HEK293T (cell line): Measurements from ENCODE around the gene PDZD8.

Experiments
- CTCF ChIA-PET: fragments of 350-600 bp; formaldehyde crosslinking; extraction: SDS; loops from one replicate; lab custom pipeline; 2021; ENCODE audit warnings: antibody characterized with exemption, inconsistent platforms; lab: Yijun Ruan, JAX
- POLR2A ChIA-PET: fragments of 350-600 bp; formaldehyde crosslinking; extraction: SDS; loops from one replicate; lab custom pipeline; 2020; ENCODE audit warnings: antibody characterized with exemption, inconsistent platforms; lab: Yijun Ruan, JAX
- DNase-seq: peaks from one replicate; pipeline ENCODE4 v3.0.0; 2012; ENCODE audit warnings: mixed read lengths; ENCODE audit errors: extremely low spot score
- ARNT ChIP-seq: fragments of 450-650 bp; IDR thresholded peaks from 2 replicates; pipeline ENCODE4 v1.6.1; 2017; ENCODE audit warnings: mild to moderate bottlenecking
- BHLHE40 ChIP-seq: fragments of 450-650 bp; IDR thresholded peaks from 2 replicates; pipeline ENCODE4 v1.6.1; 2016; ENCODE audit warnings: mild to moderate bottlenecking, moderate library complexity, borderline replicate concordance
- CTBP1 ChIP-seq: fragments of 450-650 bp; IDR thresholded peaks from 2 replicates; pipeline ENCODE4 v1.6.1; 2016; ENCODE audit warnings: borderline replicate concordance
- ELF4 ChIP-seq: fragments of 450-650 bp; IDR thresholded peaks from 2 replicates; pipeline ENCODE4 v1.6.1; 2017; ENCODE audit warnings: antibody characterized with exemption
- FOXA1 ChIP-seq: fragments of 450-650 bp; IDR thresholded peaks from 2 replicates; pipeline ENCODE4 v1.6.1; 2016; ENCODE audit warnings: mild to moderate bottlenecking
- FOXK2 ChIP-seq: fragments of 450-650 bp; IDR thresholded peaks from 2 replicates; pipeline ENCODE4 v1.6.1; 2016; ENCODE audit warnings: mild to moderate bottlenecking
- FOXM1 ChIP-seq: fragments of 450-650 bp; IDR thresholded peaks from 2 replicates; pipeline ENCODE4 v1.6.1; 2017; ENCODE audit warnings: mild to moderate bottlenecking, borderline replicate concordance
- HDGF ChIP-seq: fragments of 450-650 bp; IDR thresholded peaks from 2 replicates; pipeline ENCODE4 v1.6.1; 2017; ENCODE audit warnings: antibody characterized with exemption, borderline replicate concordance
- L3MBTL2 ChIP-seq: fragments of 450-650 bp; conservative IDR thresholded peaks from 2 replicates; pipeline ENCODE4 v1.6.1; 2016; ENCODE audit warnings: mild to moderate bottlenecking
- LEF1 ChIP-seq: fragments of 450-650 bp; IDR thresholded peaks from 2 replicates; pipeline ENCODE4 v1.6.1; 2017; ENCODE audit warnings: mild to moderate bottlenecking, borderline replicate concordance
- NFRKB ChIP-seq: fragments of 450-650 bp; IDR thresholded peaks from 2 replicates; pipeline ENCODE4 v1.6.1; 2016; ENCODE audit warnings: mild to moderate bottlenecking, moderate library complexity
- PKNOX1 ChIP-seq: fragments of 450-650 bp; IDR thresholded peaks from 2 replicates; pipeline ENCODE4 v1.6.1; 2016
- SP1 ChIP-seq: fragments of 450-650 bp; IDR thresholded peaks from 2 replicates; pipeline ENCODE4 v1.6.1; 2017
- SUZ12 ChIP-seq: fragments of 450-650 bp; IDR thresholded peaks from 2 replicates; pipeline ENCODE4 v1.6.1; 2016; ENCODE audit warnings: mild to moderate bottlenecking
- TARDBP ChIP-seq: fragments of 450-650 bp; IDR thresholded peaks from 2 replicates; pipeline ENCODE4 v1.6.1; 2016
- ZNF384 ChIP-seq: fragments of 450-650 bp; IDR thresholded peaks from 2 replicates; pipeline ENCODE4 v1.6.1; 2016

The PDZD8 gene

GRCh38 chr10:117360016-117360415 is 15.2 kb downstream of the PDZD8 start:
- TF ChIP-seq LEF1: no peak
- POLR2A ChIA-PET: interaction anchor here (1.0 kb wide), 1 partner anchor 15 kb away, joined by 3 read pairs; no protein-coding TSS in a partner anchor
- no peak for DNase-seq
- CTCF ChIA-PET: interaction anchor here (0.6 to 1.4 kb wide), 2 partner anchors 143 to 1923 kb away, joined by 3 read pairs; no protein-coding TSS in a partner anchor

GRCh38 chr10:117355072-117355471 is 20.2 kb downstream of the PDZD8 start:
- no peak for DNase-seq
- ChIA-PET CTCF (interaction anchor here (0.9 kb wide), 1 partner anchor 37 kb away, joined by 3 read pairs; no protein-coding TSS in a partner anchor), POLR2A (interaction anchor here (0.8 kb wide), 1 partner anchor 19 kb away, joined by 3 read pairs; no protein-coding TSS in a partner anchor)
- TF ChIP-seq L3MBTL2 (no peak), FOXM1 (no peak), FOXK2 (no peak), PKNOX1 (no peak), SUZ12 (no peak), CTBP1 (no peak), ELF4 (no peak), HDGF (no peak), SP1 (no peak), ARNT (no peak)

GRCh38 chr10:117353684-117354083 is 21.6 kb downstream of the PDZD8 start:
- POLR2A ChIA-PET: no interaction called here
- TF ChIP-seq HDGF (no peak), FOXA1 (no peak), TARDBP (no peak), ELF4 (no peak), CTBP1 (no peak), NFRKB (no peak), FOXM1 (no peak), SP1 (no peak), PKNOX1 (no peak), ARNT (no peak), BHLHE40 (no peak), ZNF384 (no peak), FOXK2 (no peak), SUZ12 (no peak), LEF1 (no peak), L3MBTL2 (no peak)
- CTCF ChIA-PET: interaction anchor here (0.7 kb wide), 1 partner anchor 1035 kb away, joined by 3 read pairs; no protein-coding TSS in a partner anchor
- no peak for DNase-seq

- TF ChIP-seq LEF1 (no peak), NFRKB (no peak)
- CTCF ChIA-PET: no interaction called here
- DNase-seq: no peak
- POLR2A ChIA-PET: no interaction called here
These were observed 22.5 kb downstream of the PDZD8 start for GRCh38 chr10:117352724-117353123.

GRCh38 chr10:117351996-117352395 is 23.2 kb downstream of the PDZD8 start:
- DNase-seq: no peak
- CTCF ChIA-PET: interaction anchor here (0.5 kb wide), 1 partner anchor 33 kb away, joined by 3 read pairs; no protein-coding TSS in a partner anchor
- POLR2A ChIA-PET: no interaction called here
- TF ChIP-seq ZNF384 (no peak), ELF4 (no peak)

- TF ChIP-seq SP1 (no peak), ELF4 (no peak), SUZ12 (no peak), ARNT (no peak), NFRKB (no peak), LEF1 (no peak), FOXM1 (no peak), PKNOX1 (no peak), CTBP1 (no peak), HDGF (no peak), L3MBTL2 (no peak), BHLHE40 (no peak), FOXA1 (no peak), ZNF384 (no peak), TARDBP (no peak), FOXK2 (no peak)
- CTCF ChIA-PET: interaction anchor here (0.5 to 1.1 kb wide), 2 partner anchors 32 to 92 kb away, joined by 3 read pairs; no protein-coding TSS in a partner anchor
- no peak for DNase-seq
- POLR2A ChIA-PET: no interaction called here
These were observed 23.7 kb downstream of the PDZD8 start for GRCh38 chr10:117351558-117351957.

GRCh38 chr10:117350909-117351308 is 24.3 kb downstream of the PDZD8 start:
- POLR2A ChIA-PET: no interaction called here
- no peak for DNase-seq
- TF ChIP-seq ZNF384: no peak
- TF ChIP-seq L3MBTL2: no peak
- TF ChIP-seq FOXA1: no peak
- TF ChIP-seq CTBP1: no peak
- TF ChIP-seq FOXK2: no peak
- TF ChIP-seq ELF4: no peak
- no peak for TF ChIP-seq PKNOX1
- no peak for TF ChIP-seq HDGF
- TF ChIP-seq FOXM1: no peak
- CTCF ChIA-PET: interaction anchor here (1.1 to 1.5 kb wide), 2 partner anchors 32 to 92 kb away, joined by 3 to 5 read pairs; no protein-coding TSS in a partner anchor
